Adrenal gland (tissue), 5 donors: ENCODE results near the gene AP1G2.

ENCODE experiments used
- CTCF ChIP-seq, 6 experiments: fragments of 450-650 bp in 4 of 6; fragments of 200-600 bp in 2 of 6; sonication (generic) in 1 of 6; IDR thresholded peaks; 1 replicate in 5 of 6; 2 replicates in 1 of 6; pipeline versions ENCODE4 v1.5.1 to v1.8.0; 2016 to 2021; ENCODE audit warnings: antibody characterized with exemption in 6 of 6, mild to moderate bottlenecking in 2 of 6, moderate library complexity in 1 of 6
- POLR2A ChIP-seq, 2 donors: fragments of 450-650 bp; IDR thresholded peaks; one replicate each; pipeline ENCODE4 v1.6.1; 2017; ENCODE audit warnings: antibody characterized with exemption in 2 of 2, mild to moderate bottlenecking in 2 of 2, moderate library complexity in 1 of 2
- donor health status: DM: no; HTN: no; CAD: no.

- no peak for TF ChIP-seq CTCF (IDR thresholded peaks at IDR 0.05)
- TF ChIP-seq POLR2A (IDR thresholded peaks at IDR 0.05), result no peak
These were observed 17.3 kb downstream of the AP1G2 start for GRCh38 chr14:23550131-23550811.
